A172 (cell line): ENCODE measurements around the gene NKTR. TPM values are rescaled to one million over a fixed set of nuclear protein-coding genes. Genes with fewer than 3 reads are reported as not detected.

ENCODE experiments used
- DNase-seq: peaks from one replicate; pipeline ENCODE4 v3.0.0-alpha.2; 2015; ENCODE audit warnings: low spot score
- total RNA-seq: library from RNA; depleted of rRNA; stranded (reverse); fragments of >200 nt; shearing (Covaris generic); gene quantifications from 2 replicates; pipeline ENCODE4 v1.2.3, GENCODE V29; 2014; rRNA removed

NKTR gene
- total RNA-seq, 1 experiment from 2014 or later, result 22.9 TPM

DNA sequence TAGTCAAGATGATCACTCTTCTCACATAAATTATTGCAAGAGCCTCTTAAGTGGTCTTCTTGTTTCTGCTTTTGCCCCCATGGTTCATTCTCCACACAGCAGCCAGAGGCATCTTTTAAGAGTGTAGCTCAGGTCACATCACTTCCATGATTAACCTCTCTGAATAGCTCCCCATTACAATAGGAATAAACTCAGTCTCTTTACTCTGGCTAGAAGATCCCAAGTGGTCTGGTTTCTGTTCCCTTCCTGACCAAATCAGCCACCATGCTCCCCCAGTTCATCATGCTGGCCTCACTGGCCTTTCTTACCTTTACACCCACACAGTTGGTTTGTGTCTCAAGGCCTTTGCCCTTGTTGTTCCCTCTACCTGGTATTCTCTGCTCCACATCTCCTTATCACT is 93.9 kb downstream of the NKTR start:
- DNase-seq, result no peak

DNA sequence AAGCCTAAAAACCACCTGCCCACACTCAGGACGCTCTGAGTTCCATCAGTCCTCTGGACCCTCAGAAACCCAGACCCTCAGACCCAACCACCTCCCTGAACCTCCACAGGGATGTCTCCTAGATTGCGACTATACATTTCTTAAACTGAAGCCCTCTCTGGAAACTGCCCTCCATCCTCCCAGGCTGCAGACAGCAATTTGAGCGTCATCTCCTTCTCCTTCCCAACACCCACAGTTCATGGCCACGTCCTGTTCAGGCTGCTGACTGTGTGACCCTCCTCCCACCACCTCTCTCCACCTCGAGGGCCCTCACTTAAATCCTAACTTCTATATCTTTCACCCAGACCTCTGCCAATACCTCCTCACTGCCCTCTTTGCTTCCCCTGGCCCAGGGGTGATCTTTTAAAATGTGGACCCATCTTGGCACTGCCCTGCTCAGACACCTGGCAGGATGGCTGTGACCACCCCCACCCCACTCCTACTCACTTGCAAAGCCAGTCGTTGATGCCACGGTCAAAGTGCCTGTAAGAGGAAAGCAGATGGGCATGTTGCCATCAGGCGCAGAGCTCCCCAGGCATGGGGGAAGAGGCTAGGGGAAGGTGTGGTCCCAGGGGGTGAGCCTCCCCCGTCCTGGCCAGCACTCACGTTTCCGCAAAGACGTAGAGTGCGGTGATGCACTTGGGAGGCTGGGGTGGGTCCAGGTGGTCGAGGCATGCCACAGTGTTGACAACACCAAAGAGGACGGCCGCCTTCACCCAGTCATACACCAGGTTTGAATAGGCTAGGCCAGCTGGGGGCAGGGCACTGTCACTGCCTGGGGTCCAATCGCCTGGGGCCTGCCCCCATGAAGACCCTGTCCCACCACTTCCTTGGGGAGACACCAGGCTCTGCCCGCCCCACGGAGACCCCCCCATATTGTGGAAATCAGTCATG is 96.1 kb downstream of the NKTR start:
- DNase-seq, result no peak

DNA sequence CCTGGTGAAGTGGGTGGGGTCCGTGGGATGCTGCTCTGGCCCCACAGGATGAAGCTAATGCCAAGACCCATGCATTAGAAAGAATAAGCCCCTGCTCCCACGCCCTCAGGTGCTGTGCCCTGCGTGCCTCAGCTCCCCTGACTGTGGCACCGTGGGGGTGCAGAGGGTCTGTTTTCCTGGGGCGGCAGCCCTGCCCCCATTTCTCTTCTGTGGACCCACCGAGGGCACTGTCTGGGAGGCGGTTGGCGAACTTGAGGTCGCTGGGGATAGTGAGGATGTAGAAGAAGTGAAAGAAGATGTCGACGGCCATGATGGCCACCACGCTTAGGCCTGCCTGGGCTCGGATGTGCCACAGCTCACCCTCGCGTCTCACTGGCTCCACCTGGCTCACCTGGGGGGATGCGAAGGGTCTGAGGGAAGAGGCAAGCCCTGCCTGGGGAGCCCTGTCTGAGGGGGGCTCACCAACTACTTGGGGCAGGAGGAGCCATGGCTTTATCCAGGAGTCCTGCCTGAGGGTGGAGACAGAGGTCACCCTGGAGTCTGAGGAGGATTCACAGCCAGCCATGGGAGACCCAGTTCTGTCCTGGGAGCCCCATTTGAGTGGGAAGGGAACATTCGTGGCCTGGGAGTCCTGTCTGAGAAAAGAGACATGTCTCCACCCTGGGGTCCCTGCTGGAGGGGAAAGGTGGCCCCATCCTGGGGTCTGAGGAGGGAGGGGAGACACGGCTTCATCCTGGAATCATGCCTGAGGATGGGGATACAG is 97.0 kb downstream of the NKTR start:
- no peak for DNase-seq

Other genes with a start within 250 kb of the NKTR start
- gene LYZL4, start 190.1 kb upstream of the NKTR start, total RNA-seq, result not detected in 2 replicates
- not detected in 2 replicates for gene VIPR1, start 98.0 kb upstream of the NKTR start, total RNA-seq
- 77.4 and 84.5 TPM in 2 replicates for gene SEC22C, start 18.7 kb upstream of the NKTR start, total RNA-seq
- gene SS18L2, start 9.8 kb upstream of the NKTR start, total RNA-seq, result 33.2 and 37.8 TPM in 2 replicates
- 16.7 and 17.9 TPM in 2 replicates for gene ZBTB47, start 53.0 kb downstream of the NKTR start, total RNA-seq
- gene KLHL40, start 84.9 kb downstream of the NKTR start, total RNA-seq, result not detected in 2 replicates
- gene HHATL, start 102.1 kb downstream of the NKTR start, total RNA-seq, result not detected in 2 replicates
- 0.02 TPM in 1 of 2 replicates, not detected in the other for gene CCDC13, start 172.6 kb downstream of the NKTR start, total RNA-seq
- gene HIGD1A, start 203.8 kb downstream of the NKTR start, total RNA-seq, result 249 and 254 TPM in 2 replicates
- not detected in 2 replicates for gene ACKR2, start 208.8 kb downstream of the NKTR start, total RNA-seq